ENCODE data around the gene PDZRN3. TPM values are rescaled to one million over a fixed set of nuclear protein-coding genes. Genes with fewer than 3 reads are reported as not detected.

The PDZRN3 gene
- total RNA-seq, 1 experiment from 2014 or later: 5.9 TPM

DNA sequence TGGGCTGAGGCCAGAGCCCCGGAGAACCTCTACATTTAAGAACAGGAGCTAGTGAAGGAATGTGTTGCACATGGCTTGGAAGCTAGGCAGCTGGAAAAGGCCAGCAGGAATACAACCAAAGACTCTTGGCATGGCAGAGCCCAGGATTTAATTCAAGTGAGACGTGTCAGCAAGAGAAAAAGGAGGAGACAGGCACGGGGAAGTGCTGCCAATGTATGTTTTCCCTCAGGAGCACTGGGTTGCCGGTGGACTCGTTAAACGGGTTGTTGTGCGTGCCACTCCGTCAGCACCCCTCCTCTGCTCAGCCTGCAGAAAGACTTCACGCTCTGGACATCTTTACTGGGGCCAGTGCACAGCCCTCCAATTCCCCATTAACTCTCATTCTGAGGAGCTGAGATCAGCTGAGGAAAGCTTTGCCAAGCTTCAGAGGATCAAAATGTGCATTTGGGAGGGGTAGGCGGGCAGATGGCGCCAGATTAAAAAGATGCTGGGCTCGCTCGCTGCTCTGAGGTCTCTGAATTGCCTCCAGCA lies 103.7 kb downstream of the PDZRN3 start:
- Histone ChIP-seq H3K27me3 (ENCODE audit: insufficient read depth, low read length) (no peaks in the 10 kb centered on the region), H3K9ac (ENCODE audit: extremely low read depth, insufficient read length, low read length) (no peak overlapping the region), H3K79me2 (ENCODE audit: insufficient read depth, low read length) (no peaks in the 10 kb centered on the region), H2BK120ac (ENCODE audit: low read depth, low read length, poor library complexity, severe bottlenecking) (no peak overlapping the region), H3K4ac (ENCODE audit: low read depth, low read length) (no peak overlapping the region), H3K14ac (ENCODE audit: insufficient read depth, low read length) (no peak overlapping the region; the same call in 1 of the 2 replicates), H2AFZ (ENCODE audit: low read length) (no peak overlapping the region), H3K18ac (ENCODE audit: insufficient read length, low read depth, low read length) (no peak overlapping the region), H3K9me3 (ENCODE audit: control insufficient read depth, low read depth, low read length) (no peaks in the 10 kb centered on the region), H4K5ac (ENCODE audit: insufficient read length, low read depth, low read length) (no peak overlapping the region), H3K27ac (ENCODE audit: insufficient read length, low read depth, low read length) (no peak overlapping the region), H3K23ac (ENCODE audit: insufficient read length, low read depth, low read length) (no peak overlapping the region), H3K4me1 (ENCODE audit: insufficient read depth, low read length) (no peaks in the 10 kb centered on the region), H4K20me1 (ENCODE audit: control insufficient read depth, insufficient read depth, insufficient read length) (no peaks in the 10 kb centered on the region), H3K79me1 (ENCODE audit: insufficient read depth, low read depth, low read length, poor library complexity, severe bottlenecking) (no peaks in the 10 kb centered on the region), H3T11ph (ENCODE audit: low read length) (no peak overlapping the region), H2BK12ac (ENCODE audit: insufficient read length, low read depth, low read length) (no peak overlapping the region), H2BK20ac (ENCODE audit: low read depth, low read length, poor library complexity, severe bottlenecking) (no peak overlapping the region), H3K56ac (ENCODE audit: insufficient read length, low read depth, low read length) (no peak overlapping the region), H3K4me2 (ENCODE audit: insufficient read depth, insufficient read length, low read length) (no peak overlapping the region), H3K23me2 (ENCODE audit: insufficient read length, low read depth, low read length, poor library complexity, severe bottlenecking) (no peaks in the 10 kb centered on the region), H2BK15ac (ENCODE audit: low read depth, low read length) (no peak overlapping the region), H4K91ac (ENCODE audit: insufficient read length, low read depth, low read length) (no peak overlapping the region), H2BK5ac (ENCODE audit: insufficient read length, low read length) (no peak overlapping the region), H2AK5ac (ENCODE audit: insufficient read length, low read length) (no peak overlapping the region), H4K8ac (replicated peaks; ENCODE audit: insufficient read length, low read depth, low read length) (no peak overlapping the region)
- H3K4me1 Mint-ChIP-seq: peaks cover 5 to 8% of the 10 kb centered on the region in 2 experiments; a peak in 3 of 4 replicates
- no peak for DNase-seq
- no CpG with 5 or more reads among the region's 13 CpGs for WGBS (ENCODE audit: extremely low coverage, insufficient read length, low lambda C conversion rate)
- H3K27ac Mint-ChIP-seq: no peak overlapping the region
- no peak overlapping the region for H3K4me3 Mint-ChIP-seq
- peaks cover 3% of the 10 kb centered on the region for H3K27me3 Mint-ChIP-seq (ENCODE audit: low read depth)
- H3K9me3 Mint-ChIP-seq: peaks cover 7% of the 10 kb centered on the region in 2 experiments
- TF ChIP-seq, protein P1, sequence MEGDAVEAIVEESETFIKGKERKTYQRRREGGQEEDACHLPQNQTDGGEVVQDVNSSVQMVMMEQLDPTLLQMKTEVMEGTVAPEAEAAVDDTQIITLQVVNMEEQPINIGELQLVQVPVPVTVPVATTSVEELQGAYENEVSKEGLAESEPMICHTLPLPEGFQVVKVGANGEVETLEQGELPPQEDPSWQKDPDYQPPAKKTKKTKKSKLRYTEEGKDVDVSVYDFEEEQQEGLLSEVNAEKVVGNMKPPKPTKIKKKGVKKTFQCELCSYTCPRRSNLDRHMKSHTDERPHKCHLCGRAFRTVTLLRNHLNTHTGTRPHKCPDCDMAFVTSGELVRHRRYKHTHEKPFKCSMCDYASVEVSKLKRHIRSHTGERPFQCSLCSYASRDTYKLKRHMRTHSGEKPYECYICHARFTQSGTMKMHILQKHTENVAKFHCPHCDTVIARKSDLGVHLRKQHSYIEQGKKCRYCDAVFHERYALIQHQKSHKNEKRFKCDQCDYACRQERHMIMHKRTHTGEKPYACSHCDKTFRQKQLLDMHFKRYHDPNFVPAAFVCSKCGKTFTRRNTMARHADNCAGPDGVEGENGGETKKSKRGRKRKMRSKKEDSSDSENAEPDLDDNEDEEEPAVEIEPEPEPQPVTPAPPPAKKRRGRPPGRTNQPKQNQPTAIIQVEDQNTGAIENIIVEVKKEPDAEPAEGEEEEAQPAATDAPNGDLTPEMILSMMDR (conservative IDR thresholded peaks at IDR 0.05): no peak
- peaks cover 5 to 8% (median 8%) of the 10 kb centered on the region in 3 experiments; a peak in 4 of 7 replicates for H3K36me3 Mint-ChIP-seq (ENCODE audit: insufficient read depth in 1 of 3, low read depth in 3 of 3)

Measured in H9 (cell line).